Posterior vena cava (tissue), 2 donors: ENCODE results near the gene PHF21B. TPM values are rescaled to one million over a fixed set of nuclear protein-coding genes. Genes with fewer than 3 reads are reported as not detected.
A peak's percentile ranks its signal among the peaks of the same experiment; 100 is the strongest.
"Not testable (repeated sequence)": the region's sequence is repeated elsewhere in the genome, so short reads cannot be mapped to it uniquely, and the experiment has no call there.

Experiments
- DNase-seq: peaks from one replicate; pipeline ENCODE4 v3.0.0-alpha.2; 2020; ENCODE audit warnings: low spot score
- intact Hi-C, 2 donors: fragments of 100-400 bp; cut with DNase I; formaldehyde crosslinking; loops; one replicate each; pipeline versions ENCODE4 v1.14.1 to v1.14.2; 2022 to 2023
- total RNA-seq, 2 donors: library from RNA; stranded (reverse); fragmentation: NEBNext Ultra II Directional; extraction: Animal tissue kit (Norgen Biotek cat#: 25700); gene quantifications; one replicate each; pipeline ENCODE4 v1.2.1, GENCODE V29; 2021
- donor health status: DM: yes; HTN: yes; CAD: no.
- donor health status: DM: yes; HTN: yes; CAD: no.

The PHF21B gene
- total RNA-seq, 2 donors from 2014 or later = 0.32 to 0.38 TPM

- peak; percentile 59 for DNase-seq
- intact Hi-C loops = no loop called here
Measured at GRCh38 chr22:44928136-44928463, 81.7 kb downstream of the PHF21B start.

- DNase-seq = peak; percentile 48
- intact Hi-C loops = no loop called here
Measured at GRCh38 chr22:44927463-44928135, 82.2 kb downstream of the PHF21B start.

- intact Hi-C loops = no loop called here
- DNase-seq = peak; percentile 76
Measured at GRCh38 chr22:44926491-44927415, 83.1 kb downstream of the PHF21B start.

- no peak for DNase-seq
- intact Hi-C loops = no loop called here
Measured at GRCh38 chr22:44926124-44926475, 83.7 kb downstream of the PHF21B start.

GRCh38 chr22:44925465-44926123 is 84.2 kb downstream of the PHF21B start:
- DNase-seq = peak; percentile 66
- intact Hi-C loops = no loop called here

GRCh38 chr22:44924710-44925109 is 85.1 kb downstream of the PHF21B start:
- DNase-seq = no peak
- intact Hi-C loops = no loop called here

- DNase-seq = no peak
- intact Hi-C loops = no loop called here
Measured at GRCh38 chr22:44924098-44924497, 85.7 kb downstream of the PHF21B start.

- intact Hi-C loops = not testable (repeated sequence)
Measured at GRCh38 chr22:44921766-44922165, 88.0 kb downstream of the PHF21B start.

GRCh38 chr22:44920183-44920582 is 89.6 kb downstream of the PHF21B start:
- intact Hi-C loops = no loop called here
- peak; percentile 79 for DNase-seq

More at GRCh38 chr22:44921766-44922165, 88.0 kb downstream of the PHF21B start:
- DNase-seq = peak; percentile 45

GRCh38 chr22:44919691-44920090 is 90.1 kb downstream of the PHF21B start:
- DNase-seq = peak; percentile 51
- intact Hi-C loops = no loop called here

GRCh38 chr22:44918925-44919392 is 90.8 kb downstream of the PHF21B start:
- no peak for DNase-seq
- intact Hi-C loops = no loop called here

- intact Hi-C loops = no loop called here
- peak; percentile 76 for DNase-seq
Measured at GRCh38 chr22:44918166-44918924, 91.5 kb downstream of the PHF21B start.

- intact Hi-C loops = no loop called here
- peak; percentile 69 for DNase-seq
Measured at GRCh38 chr22:44917372-44918165, 92.2 kb downstream of the PHF21B start.

- intact Hi-C loops = no loop called here
- peak; percentile 71 for DNase-seq
Measured at GRCh38 chr22:44916281-44917231, 93.2 kb downstream of the PHF21B start.

GRCh38 chr22:44915441-44915840 is 94.4 kb downstream of the PHF21B start:
- DNase-seq = peak; percentile 45
- intact Hi-C loops = no loop called here

- intact Hi-C loops = no loop called here
- peak; percentile 76 for DNase-seq
Measured at GRCh38 chr22:44914026-44914721, 95.6 kb downstream of the PHF21B start.
